ENCODE measurements around the gene INSM1. TPM values are rescaled to one million over a fixed set of nuclear protein-coding genes. Genes with fewer than 3 reads are reported as not detected.

Gene INSM1
- total RNA-seq, 1 donor from 2014 or later = not detected

- no peaks in the 10 kb centered on the region for H3K36me3 Mint-ChIP-seq (ENCODE audit: low read depth)
- H3K9me3 Mint-ChIP-seq (ENCODE audit: low read depth) = no peaks in the 10 kb centered on the region
- no peak for DNase-seq (ENCODE audit: low spot score)
- no peaks in the 10 kb centered on the region for H3K27me3 Mint-ChIP-seq (ENCODE audit: low read depth)
- TF ChIP-seq, protein P1, sequence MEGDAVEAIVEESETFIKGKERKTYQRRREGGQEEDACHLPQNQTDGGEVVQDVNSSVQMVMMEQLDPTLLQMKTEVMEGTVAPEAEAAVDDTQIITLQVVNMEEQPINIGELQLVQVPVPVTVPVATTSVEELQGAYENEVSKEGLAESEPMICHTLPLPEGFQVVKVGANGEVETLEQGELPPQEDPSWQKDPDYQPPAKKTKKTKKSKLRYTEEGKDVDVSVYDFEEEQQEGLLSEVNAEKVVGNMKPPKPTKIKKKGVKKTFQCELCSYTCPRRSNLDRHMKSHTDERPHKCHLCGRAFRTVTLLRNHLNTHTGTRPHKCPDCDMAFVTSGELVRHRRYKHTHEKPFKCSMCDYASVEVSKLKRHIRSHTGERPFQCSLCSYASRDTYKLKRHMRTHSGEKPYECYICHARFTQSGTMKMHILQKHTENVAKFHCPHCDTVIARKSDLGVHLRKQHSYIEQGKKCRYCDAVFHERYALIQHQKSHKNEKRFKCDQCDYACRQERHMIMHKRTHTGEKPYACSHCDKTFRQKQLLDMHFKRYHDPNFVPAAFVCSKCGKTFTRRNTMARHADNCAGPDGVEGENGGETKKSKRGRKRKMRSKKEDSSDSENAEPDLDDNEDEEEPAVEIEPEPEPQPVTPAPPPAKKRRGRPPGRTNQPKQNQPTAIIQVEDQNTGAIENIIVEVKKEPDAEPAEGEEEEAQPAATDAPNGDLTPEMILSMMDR (IDR thresholded peaks at IDR 0.05) = no peak
- no peak overlapping the region for H3K4me3 Mint-ChIP-seq (ENCODE audit: unreplicated experiment)
- no peak overlapping the region for H3K27ac Mint-ChIP-seq (ENCODE audit: unreplicated experiment)
- H3K4me1 Mint-ChIP-seq (ENCODE audit: low read depth) = no peaks in the 10 kb centered on the region
These were observed 31.9 kb downstream of the INSM1 start for GRCh38 chr20:20399531-20400500.

GRCh38 chr20:20401991-20402390, 34.1 kb downstream of the INSM1 start:
- TF ChIP-seq, protein P1 (IDR thresholded peaks at IDR 0.05) = no peak
- Mint-ChIP-seq H3K9me3 (ENCODE audit: low read depth) (no peaks in the 10 kb centered on the region), H3K4me1 (ENCODE audit: low read depth) (no peaks in the 10 kb centered on the region), H3K27ac (ENCODE audit: unreplicated experiment) (no peak overlapping the region), H3K27me3 (ENCODE audit: low read depth) (no peaks in the 10 kb centered on the region), H3K36me3 (ENCODE audit: low read depth) (no peaks in the 10 kb centered on the region), H3K4me3 (ENCODE audit: unreplicated experiment) (no peak overlapping the region)
- DNase-seq (ENCODE audit: low spot score) = no peak

DNA sequence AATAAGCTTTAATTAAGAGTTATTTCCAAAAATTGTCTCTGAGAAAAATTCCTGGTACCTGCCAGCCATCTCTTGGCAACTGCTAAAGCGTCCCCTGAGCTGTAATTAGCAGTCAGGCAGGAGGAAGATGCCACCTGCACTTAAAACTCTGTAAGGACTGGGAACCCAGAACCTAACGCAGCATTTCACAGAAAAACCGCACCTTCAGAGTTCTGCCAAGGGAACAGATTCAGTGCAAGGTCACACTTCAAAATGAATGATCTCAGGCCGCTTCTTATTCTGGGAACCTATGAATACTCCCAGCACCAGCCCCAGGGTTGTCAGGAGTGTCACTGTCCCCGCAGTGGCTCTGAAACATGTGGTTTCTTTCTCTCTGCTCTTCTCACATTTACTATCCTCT, 36.7 kb downstream of the INSM1 start:
- Mint-ChIP-seq H3K4me1 (ENCODE audit: low read depth) (no peaks in the 10 kb centered on the region), H3K9me3 (ENCODE audit: low read depth) (no peaks in the 10 kb centered on the region), H3K36me3 (ENCODE audit: low read depth) (no peaks in the 10 kb centered on the region), H3K27ac (ENCODE audit: unreplicated experiment) (no peak overlapping the region), H3K4me3 (ENCODE audit: unreplicated experiment) (no peak overlapping the region), H3K27me3 (ENCODE audit: low read depth) (no peaks in the 10 kb centered on the region)
- TF ChIP-seq, protein P1 (IDR thresholded peaks at IDR 0.05) = no peak
- no peak for DNase-seq (ENCODE audit: low spot score)

DNA sequence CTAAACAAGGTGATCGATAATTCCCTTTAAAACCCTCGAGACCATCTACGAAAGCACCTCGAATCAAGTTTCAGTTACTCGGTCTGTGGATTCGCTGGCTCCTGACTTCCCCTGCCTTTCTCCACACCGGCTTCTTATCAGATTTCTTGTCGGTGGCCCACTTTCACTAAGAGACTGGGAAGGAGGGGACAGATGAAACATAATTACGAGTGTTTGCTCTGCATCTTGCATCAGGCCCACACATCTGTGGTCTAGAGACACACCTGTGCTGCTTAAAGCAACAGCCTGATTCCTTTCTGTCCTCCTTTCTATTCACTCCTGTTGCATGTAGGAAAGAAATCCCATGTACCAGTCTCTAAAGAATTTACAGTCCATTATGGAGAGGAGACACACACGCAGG, 37.7 kb downstream of the INSM1 start:
- H3K27ac Mint-ChIP-seq (ENCODE audit: unreplicated experiment) = no peak overlapping the region
- no peak overlapping the region for H3K4me3 Mint-ChIP-seq (ENCODE audit: unreplicated experiment)
- TF ChIP-seq, protein P1 (IDR thresholded peaks at IDR 0.05) = no peak
- H3K36me3 Mint-ChIP-seq (ENCODE audit: low read depth) = no peaks in the 10 kb centered on the region
- no peak for DNase-seq (ENCODE audit: low spot score)
- no peaks in the 10 kb centered on the region for H3K27me3 Mint-ChIP-seq (ENCODE audit: low read depth)
- no peaks in the 10 kb centered on the region for H3K4me1 Mint-ChIP-seq (ENCODE audit: low read depth)
- H3K9me3 Mint-ChIP-seq (ENCODE audit: low read depth) = no peaks in the 10 kb centered on the region

DNA sequence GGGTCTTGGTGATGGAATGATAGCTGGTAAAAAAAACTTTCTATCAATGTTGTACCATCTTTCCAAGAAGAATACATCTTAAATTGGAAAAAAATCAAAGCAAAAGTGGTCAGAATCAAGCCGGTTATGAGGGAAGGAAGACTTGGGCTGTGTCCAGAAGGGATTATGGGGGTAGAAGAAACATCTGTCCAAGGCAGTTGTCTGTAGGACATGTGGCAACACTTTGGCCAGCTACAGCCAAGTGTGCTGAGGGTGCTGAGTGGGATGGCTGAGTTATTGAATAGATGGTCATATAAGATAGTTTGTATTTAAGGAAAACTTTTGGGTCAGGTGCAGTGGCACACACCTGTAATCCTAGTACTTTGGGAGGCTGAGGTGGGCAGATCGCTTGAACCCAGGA, 38.4 kb downstream of the INSM1 start:
- H3K9me3 Mint-ChIP-seq (ENCODE audit: low read depth) = no peaks in the 10 kb centered on the region
- H3K27me3 Mint-ChIP-seq (ENCODE audit: low read depth) = no peaks in the 10 kb centered on the region

More for the DNA sequence above, 38.4 kb downstream of the INSM1 start:
- Mint-ChIP-seq H3K36me3 (ENCODE audit: low read depth) (no peaks in the 10 kb centered on the region), H3K27ac (ENCODE audit: unreplicated experiment) (no peak overlapping the region), H3K4me1 (ENCODE audit: low read depth) (no peaks in the 10 kb centered on the region), H3K4me3 (ENCODE audit: unreplicated experiment) (no peak overlapping the region)
- DNase-seq (ENCODE audit: low spot score) = no peak
- TF ChIP-seq, protein P1 (IDR thresholded peaks at IDR 0.05) = no peak
